ENCODE data around the gene SUSD3.

Gene SUSD3

GRCh38 chr9:93077811-93078210 is 19.3 kb downstream of the SUSD3 start:
- no peak for DNase-seq

DNA sequence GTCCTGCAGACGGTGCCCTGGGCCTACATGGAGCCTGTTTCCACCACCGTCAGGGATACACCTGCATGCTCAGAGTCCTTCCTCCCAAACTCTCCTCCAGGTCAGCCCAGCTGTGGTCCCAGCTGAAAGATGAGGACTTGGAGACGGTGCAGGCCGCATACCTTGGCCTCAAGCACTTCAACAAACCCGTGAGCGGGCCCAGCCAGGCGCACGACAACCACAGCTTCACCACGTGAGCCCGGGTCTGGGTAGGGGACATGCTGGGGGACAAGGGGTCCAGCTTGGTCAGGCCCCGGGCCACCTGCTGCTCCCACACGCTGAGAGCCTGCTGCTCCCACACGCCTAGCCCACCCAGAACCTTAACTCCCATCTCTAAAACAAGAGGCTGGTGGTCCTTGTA is 20.9 kb downstream of the SUSD3 start:
- no peak for DNase-seq

GRCh38 chr9:93080406-93080805 is 21.9 kb downstream of the SUSD3 start:
- no peak for DNase-seq

DNA sequence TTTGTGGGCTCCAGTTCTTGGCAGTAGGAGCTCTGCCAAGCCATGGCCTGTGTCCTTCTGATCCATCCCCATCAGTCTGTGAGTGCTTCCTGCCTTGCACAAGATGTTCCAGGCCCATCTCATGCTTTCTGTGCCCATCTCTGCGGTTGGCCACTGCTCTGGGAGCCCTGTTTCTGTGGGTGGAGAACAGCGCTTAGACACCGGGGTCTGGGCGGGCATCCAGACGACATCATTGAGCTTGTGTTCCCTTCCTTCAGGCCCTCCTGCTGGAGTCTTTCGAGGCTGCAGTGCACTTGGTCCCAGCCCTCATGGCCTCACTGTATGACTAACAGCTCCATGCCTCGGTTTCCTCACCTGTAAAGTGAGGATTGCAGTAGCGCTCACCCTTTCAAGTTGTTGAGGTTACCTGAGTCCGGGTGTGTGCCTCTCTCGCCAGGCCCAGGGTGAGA is 22.6 kb downstream of the SUSD3 start:
- DNase-seq: no peak

- DNase-seq: no peak
These were observed 23.4 kb downstream of the SUSD3 start for GRCh38 chr9:93081931-93082330.

DNA sequence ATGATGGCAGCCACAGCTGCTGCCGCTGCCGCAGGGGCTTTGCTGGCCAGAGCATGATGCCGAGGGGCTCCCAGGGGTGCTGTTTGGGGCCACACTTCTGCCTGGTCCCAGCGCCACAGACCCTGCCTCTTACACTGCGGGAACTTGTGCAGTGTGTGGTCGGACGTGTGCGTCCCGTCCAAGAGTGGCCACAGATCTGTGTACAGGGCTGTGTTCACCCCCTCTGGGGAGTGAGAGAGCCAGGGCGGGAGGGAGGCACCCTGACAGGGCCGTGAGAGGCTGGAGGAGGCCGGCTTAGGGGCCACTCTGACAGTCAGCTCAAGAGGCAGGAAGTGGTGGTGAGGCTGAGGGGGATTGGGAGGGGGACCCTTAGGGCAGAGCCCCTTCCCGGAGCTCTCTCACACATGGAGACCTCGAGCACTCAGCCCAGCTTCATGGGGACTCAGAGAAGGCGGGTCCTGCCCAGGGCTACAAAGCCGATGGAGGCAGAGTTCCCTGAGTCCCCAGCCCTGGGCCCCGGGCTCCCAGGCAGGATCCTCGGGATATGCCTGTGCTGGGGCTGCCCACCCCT is 24.4 kb downstream of the SUSD3 start:
- DNase-seq: no peak

GRCh38 chr9:93083592-93084470 is 25.3 kb downstream of the SUSD3 start:
- DNase-seq: peak; percentile 42

DNA sequence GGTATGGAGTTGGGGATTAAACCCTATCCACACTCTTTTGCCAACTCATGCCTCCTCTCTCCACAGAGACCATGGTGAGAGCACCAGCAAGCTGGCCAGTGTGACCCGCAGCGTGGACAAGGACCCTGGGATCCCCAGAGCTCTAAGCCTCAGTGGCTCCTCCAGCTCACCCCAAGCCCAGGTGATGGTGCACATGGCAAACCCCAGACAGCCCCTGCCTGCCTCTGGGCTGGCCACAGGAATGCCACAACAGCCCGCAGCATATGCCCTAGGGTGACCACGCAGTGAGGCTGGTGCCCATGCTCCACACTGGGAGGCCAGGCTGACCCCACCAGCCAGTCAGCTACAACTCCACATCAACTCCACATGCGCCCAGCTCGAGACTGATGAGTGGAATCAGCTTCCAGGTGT is 26.0 kb downstream of the SUSD3 start:
- no peak for DNase-seq

- DNase-seq: no peak
These were observed 27.2 kb downstream of the SUSD3 start for GRCh38 chr9:93085676-93086075.

DNA sequence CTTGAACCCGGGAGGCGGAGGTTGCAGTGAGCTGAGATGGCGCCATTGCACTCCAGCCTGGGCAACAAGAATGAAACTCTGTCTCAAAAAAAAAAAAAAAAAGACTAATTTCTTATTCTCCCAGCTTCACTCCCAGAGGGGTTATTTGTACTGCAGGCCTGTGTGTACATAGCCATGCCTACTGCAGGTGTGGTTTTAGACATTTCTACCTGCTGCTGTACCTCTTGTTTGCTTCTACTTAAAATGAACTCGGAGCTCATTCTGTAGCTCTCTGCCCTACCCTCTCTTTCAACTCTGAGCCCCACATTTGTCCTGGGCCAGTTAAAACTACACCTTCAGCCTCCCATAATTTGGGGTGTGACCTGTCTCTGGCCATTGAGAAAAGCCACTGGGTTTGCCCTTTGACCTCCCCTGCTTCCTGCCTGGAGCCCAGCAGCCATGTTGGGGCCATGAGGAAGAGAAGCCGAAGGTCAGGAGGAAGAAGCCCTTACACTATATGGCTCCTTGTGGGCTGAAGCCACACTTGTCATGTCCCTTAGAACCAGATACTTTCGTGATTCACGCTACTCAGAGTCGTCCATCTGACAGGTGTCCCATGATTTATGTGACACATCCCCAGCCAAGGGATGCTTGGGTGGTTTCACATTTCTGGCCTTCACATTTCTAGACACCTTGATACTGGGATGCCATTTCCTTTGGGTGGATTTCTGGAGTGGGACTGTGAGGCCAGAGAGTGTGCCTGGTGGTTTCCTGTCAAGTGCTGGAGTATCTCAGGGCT is 28.1 kb downstream of the SUSD3 start:
- DNase-seq: no peak

DNA sequence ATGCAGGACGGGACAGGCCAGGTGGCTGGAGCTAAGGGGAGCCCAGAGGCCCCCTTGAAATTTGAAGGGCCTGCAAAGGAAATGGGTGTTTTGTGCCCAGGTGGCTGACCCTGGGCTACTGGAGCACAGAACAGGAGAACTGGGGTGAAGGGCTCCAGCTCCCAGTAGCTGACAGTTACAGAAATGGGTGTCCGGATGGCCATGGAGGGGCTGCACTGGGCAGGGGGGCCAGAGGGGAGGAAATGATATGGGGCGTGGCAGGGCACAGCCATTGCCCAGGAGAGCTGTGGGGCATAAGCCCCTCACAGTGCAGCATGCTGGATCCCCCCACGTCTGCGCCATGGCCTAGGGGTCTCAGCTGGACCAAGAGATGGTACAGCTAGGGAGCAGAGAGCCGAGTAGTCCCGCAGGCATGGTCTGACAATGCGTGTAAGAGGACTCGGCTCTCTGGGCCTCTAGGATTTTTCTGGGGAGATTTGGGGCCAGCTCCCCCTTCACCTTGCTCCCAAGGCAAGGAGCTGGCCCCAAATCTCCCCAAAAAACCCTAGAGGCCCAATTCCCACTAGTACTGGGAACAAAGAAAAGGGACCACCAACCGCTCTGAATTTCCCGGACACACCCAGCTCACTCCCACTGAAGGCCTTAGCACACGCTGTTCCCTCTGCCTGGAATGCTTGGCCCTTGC is 29.6 kb downstream of the SUSD3 start:
- no peak for DNase-seq

DNA sequence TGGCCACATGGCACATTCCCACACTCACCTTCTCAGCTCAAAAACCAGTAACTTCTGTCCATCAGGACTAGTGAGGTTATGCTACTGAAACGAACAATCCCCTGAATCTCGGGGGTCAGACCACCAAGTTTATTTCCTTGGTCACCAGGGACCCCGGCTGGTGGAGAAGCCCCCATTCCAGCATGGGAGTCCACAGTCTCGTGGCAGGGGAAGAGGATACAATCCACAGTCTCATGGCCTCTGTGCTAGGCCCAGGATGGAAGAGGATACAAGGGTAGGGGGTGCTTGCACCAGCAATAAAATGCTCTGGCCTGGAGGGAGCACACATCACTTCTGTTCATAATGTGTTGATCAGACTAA is 30.1 kb downstream of the SUSD3 start:
- no peak for DNase-seq

DNA sequence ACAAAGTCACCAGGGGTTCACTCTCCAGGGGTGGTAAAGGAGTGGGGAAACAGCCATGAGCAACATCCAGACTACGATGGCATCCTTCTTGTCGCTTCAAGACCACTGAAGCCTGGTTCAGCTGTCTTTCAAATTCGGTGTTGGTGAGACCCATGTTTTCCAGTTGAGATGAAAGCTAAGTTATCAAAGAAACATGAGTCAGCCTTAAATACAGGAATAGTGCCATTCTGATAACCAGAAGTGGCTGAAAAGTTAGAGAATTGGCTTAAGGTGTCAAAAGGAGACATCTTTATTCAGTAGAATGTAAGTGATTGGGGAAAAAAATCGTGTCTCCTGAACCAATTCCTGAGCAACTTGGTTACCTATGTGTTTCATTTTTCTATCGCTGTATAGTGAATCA is 30.5 kb downstream of the SUSD3 start:
- no peak for DNase-seq

- no peak for DNase-seq
These were observed 31.0 kb downstream of the SUSD3 start for GRCh38 chr9:93089481-93089991.

GRCh38 chr9:93090091-93090655 is 31.7 kb downstream of the SUSD3 start:
- DNase-seq: no peak

GRCh38 chr9:93091056-93091452 is 32.6 kb downstream of the SUSD3 start:
- DNase-seq: no peak

GRCh38 chr9:93091453-93092081 is 33.1 kb downstream of the SUSD3 start:
- DNase-seq: peak; percentile 46 to 50

- no peak for DNase-seq
These were observed 33.9 kb downstream of the SUSD3 start for GRCh38 chr9:93092251-93092991.

DNA sequence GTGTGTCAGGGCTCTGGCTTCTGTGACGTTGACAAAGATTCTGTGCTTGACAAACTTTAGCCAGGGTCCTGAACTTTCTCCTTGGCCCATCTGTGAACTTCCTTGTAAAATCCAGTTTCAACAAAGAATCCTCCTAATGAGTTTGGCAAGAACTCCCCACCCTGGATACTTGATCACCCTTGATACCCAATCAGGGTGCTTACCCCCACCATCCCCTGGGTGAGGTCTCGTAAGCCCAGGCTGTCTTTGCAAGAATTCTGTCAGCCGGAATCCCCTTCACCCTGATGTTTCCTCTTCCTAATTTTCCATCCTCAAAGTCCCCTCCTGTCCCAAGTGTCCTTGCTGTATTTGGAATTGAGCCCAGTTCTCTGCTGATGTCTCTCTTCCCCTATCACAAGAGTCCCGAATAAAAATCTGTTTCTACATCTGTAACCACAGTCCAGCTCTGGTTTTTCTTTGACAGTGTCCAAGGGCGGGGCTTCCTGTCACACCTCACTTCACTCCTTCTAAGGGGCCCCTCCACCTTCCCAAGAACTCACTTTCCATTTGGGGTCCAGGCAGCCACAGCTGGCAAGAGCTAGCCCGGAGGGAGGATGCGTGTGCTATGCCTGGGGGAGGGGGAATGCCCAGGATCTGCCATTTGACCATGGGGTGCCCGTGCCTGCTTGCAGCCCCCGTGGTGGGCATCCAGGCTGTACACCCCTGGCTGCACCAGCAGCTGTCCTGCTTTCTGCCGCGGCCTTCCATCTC is 34.8 kb downstream of the SUSD3 start:
- no peak for DNase-seq

GRCh38 chr9:93093877-93094657 is 35.6 kb downstream of the SUSD3 start:
- no peak for DNase-seq

All from activated CD4-positive, alpha-beta T cell treated with anti-CD3 and anti-CD28 coated beads, Interleukin-2, amount 50 U/mL, for 4 hours (primary cell).